Colonic mucosa (tissue), 4 donors: ENCODE results near the gene B4GALT1. TPM values are rescaled to one million over a fixed set of nuclear protein-coding genes. Genes with fewer than 3 reads are reported as not detected.

Experiments
- DNase-seq: peaks from one replicate; pipeline ENCODE4 v3.0.0-alpha.2; 2020
- H3K27ac ChIP-seq: fragments of 200-600 bp; one replicate; pipeline ENCODE4 v1.8.0; 2021
- H3K27me3 ChIP-seq: fragments of 200-600 bp; one replicate; pipeline ENCODE4 v1.8.0; 2021
- H3K36me3 ChIP-seq: fragments of 200-600 bp; one replicate; pipeline ENCODE4 v1.8.0; 2021
- H3K4me1 ChIP-seq: fragments of 200-600 bp; one replicate; pipeline ENCODE4 v1.8.0; 2021; ENCODE audit warnings: mild to moderate bottlenecking
- H3K4me3 ChIP-seq: fragments of 200-600 bp; one replicate; pipeline ENCODE4 v1.8.0; 2021
- H3K9ac ChIP-seq, 2 donors: one replicate each; pipeline ENCODE4 v1.7.0; 2013; ENCODE audit warnings: control low read depth in 2 of 2, low read depth in 2 of 2, low read length in 2 of 2
- H3K9me3 ChIP-seq: fragments of 200-600 bp; one replicate; pipeline ENCODE4 v1.8.0; 2021
- CTCF ChIP-seq: fragments of 200-600 bp; IDR thresholded peaks from one replicate; pipeline ENCODE4 v1.8.0; 2022; ENCODE audit warnings: antibody characterized with exemption, mild to moderate bottlenecking
- intact Hi-C: fragments of 100-400 bp; cut with DNase I; formaldehyde crosslinking; loops from one replicate; pipeline ENCODE4 v1.14.1; 2022
- total RNA-seq, 2 donors: library from RNA; stranded (reverse); fragmentation: NEBNext Ultra II Directional in 1 of 2; extraction: Animal tissue kit (Norgen Biotek cat#: 25700) in 1 of 2; gene quantifications; one replicate each; pipeline ENCODE4 v1.2.1, GENCODE V29; 2021
- donor health status: healthy.
- donor health status: DM: no; HTN: no; CAD: no.
- donor health status: DM: no; HTN: no; CAD: no.

B4GALT1 gene
- total RNA-seq, 2 donors from 2014 or later, result 76.9 to 78.7 TPM

GRCh38 chr9:33202552-33203201 is 35.5 kb upstream of the B4GALT1 start:
- Histone ChIP-seq H3K27me3 (no peaks in the 10 kb centered on the region), H3K4me1 (no peaks in the 10 kb centered on the region), H3K36me3 (no peaks in the 10 kb centered on the region), H3K9me3 (no peaks in the 10 kb centered on the region), H3K27ac (no peak overlapping the region), H3K4me3 (no peak overlapping the region), H3K9ac (no peak overlapping the region)
- intact Hi-C loops, result no loop called here
- TF ChIP-seq CTCF, result no peak
- DNase-seq, result no peak

- Histone ChIP-seq H3K27me3 (no peaks in the 10 kb centered on the region), H3K36me3 (no peaks in the 10 kb centered on the region), H3K4me3 (no peak overlapping the region), H3K9me3 (no peaks in the 10 kb centered on the region), H3K4me1 (no peaks in the 10 kb centered on the region), H3K27ac (no peak overlapping the region), H3K9ac (no peak overlapping the region)
- TF ChIP-seq CTCF, result no peak
- intact Hi-C loops, result no loop called here
- no peak for DNase-seq
Measured at GRCh38 chr9:33202018-33202417, 34.9 kb upstream of the B4GALT1 start.

- no peak for TF ChIP-seq CTCF
- Histone ChIP-seq H3K36me3 (no peaks in the 10 kb centered on the region), H3K27me3 (no peaks in the 10 kb centered on the region), H3K9ac (no peak overlapping the region), H3K9me3 (no peaks in the 10 kb centered on the region), H3K4me3 (no peak overlapping the region), H3K4me1 (no peaks in the 10 kb centered on the region), H3K27ac (no peak overlapping the region)
- no peak for DNase-seq
- intact Hi-C loops, result no loop called here
Measured at GRCh38 chr9:33198165-33198564, 31.0 kb upstream of the B4GALT1 start.

- no peak overlapping the region for H3K4me3 ChIP-seq
- DNase-seq, result no peak
- no peaks in the 10 kb centered on the region for H3K36me3 ChIP-seq
- H3K4me1 ChIP-seq, result no peaks in the 10 kb centered on the region
- TF ChIP-seq CTCF, result no peak
- H3K9ac ChIP-seq, result no peak overlapping the region
- H3K27ac ChIP-seq, result no peak overlapping the region
- intact Hi-C loops, result no loop called here
- no peaks in the 10 kb centered on the region for H3K27me3 ChIP-seq
- no peaks in the 10 kb centered on the region for H3K9me3 ChIP-seq
Measured at GRCh38 chr9:33197279-33198152, 30.4 kb upstream of the B4GALT1 start.

GRCh38 chr9:33196736-33197135 is 29.6 kb upstream of the B4GALT1 start:
- no peak overlapping the region for H3K9ac ChIP-seq
- intact Hi-C loops, result no loop called here
- no peak overlapping the region for H3K27ac ChIP-seq
- TF ChIP-seq CTCF, result no peak
- no peak overlapping the region for H3K4me3 ChIP-seq
- H3K4me1 ChIP-seq, result no peaks in the 10 kb centered on the region
- no peaks in the 10 kb centered on the region for H3K36me3 ChIP-seq
- no peak for DNase-seq
- no peaks in the 10 kb centered on the region for H3K9me3 ChIP-seq
- no peaks in the 10 kb centered on the region for H3K27me3 ChIP-seq
